ENCODE measurements around the gene NEK11.
A peak's percentile ranks its signal among the peaks of the same experiment; 100 is the strongest.
"Not testable (repeated sequence)": the region's sequence is repeated elsewhere in the genome, so short reads cannot be mapped to it uniquely, and the experiment has no call there.

NEK11 gene

DNA sequence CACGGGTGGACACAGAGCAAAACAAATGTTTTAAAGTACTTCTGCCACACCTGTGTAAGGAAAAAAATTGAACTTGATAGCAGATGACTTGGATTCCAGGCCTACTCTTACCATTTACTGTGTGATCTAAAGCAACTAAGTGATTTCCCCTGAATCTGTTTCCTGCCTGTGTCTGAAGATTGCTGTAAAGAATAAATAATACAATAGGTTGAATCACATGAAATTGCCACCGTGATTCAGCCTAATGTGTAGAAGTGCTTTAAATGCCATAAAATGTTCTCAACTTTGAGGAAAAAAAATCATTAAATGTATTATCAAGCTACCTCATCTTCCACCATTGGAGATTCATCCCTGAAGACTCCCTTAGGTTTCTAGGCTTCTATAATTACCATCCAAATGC, 327.3 kb downstream of the NEK11 start:
- DNase-seq (ENCODE audit: low read depth in 2 of 3, low spot score in 2 of 3), result no peak

DNA sequence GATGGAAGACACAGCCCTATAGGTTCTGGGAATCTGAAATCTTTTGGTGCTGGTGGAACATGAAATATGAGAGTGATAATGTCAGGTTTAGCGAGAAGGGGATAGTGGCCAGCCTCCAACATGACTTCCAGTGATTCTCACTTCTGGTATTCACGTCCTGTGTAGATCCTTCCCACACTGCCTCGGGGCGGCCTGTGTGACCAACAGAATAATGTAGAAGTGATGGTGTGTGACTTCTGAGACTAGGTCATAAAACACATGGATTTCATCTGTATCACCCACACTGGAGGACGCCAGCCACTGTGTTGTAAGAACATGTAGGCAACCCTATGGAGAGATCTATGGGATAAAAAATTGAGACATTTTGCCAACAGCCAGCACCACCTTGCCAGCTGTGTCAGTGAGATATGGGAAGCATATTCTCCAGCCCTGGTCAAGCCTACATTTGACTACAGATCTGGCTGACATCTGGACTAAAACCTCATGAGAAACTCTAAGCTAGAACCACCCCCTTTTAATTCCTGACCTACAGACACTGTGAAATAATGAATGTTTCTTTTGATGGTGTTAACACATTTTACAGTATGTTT, 329.4 kb downstream of the NEK11 start:
- no peak for DNase-seq (ENCODE audit: low read depth in 2 of 3, low spot score in 2 of 3)

DNA sequence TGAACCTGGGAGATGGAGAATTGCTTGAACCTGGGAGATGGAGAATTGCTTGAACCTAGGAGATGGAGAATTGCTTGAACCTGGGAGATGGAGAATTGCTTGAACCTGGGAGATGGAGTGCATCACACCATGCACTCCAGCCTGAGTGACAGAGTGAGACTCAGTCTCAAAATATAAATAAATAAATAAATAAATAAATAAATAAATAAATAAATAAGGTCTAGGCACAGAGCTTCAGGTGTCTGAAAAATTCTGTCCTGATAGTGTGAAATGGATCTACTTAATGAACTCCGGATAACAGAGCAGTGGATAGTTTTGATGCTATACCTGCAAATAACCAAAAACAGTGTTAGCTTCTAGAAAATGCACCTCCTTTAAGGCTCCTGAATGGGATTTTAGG, 330.6 kb downstream of the NEK11 start:
- DNase-seq (ENCODE audit: low read depth in 2 of 3, low spot score in 2 of 3), result no peak

DNA sequence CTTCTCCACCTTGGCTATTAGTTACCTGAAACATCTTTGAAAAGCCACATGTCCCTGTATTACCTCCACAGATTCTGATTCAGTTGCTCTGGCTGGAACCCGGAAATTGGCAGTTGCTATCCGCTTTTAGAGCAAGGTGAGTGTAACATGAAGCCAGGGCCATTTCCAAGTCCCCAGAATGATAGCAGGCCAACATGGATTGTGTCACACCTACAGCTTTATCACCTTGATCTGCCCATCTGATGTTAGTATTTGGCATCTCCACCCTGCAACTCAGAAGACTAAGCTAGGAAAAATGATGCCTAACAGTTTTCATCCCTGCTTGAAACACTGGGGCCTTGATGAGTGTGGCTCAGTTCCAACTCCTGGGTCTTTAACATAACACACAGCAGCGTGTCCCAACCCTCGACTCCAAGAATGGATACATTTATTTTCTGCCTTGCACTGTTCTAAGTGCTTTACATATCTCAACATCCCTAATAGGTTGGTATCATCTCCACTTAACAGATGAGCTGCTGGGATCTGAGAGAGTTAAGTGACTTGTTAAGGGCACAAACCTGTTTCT, 333.6 kb downstream of the NEK11 start:
- no peak for DNase-seq (ENCODE audit: low read depth in 2 of 3, low spot score in 2 of 3)

DNA sequence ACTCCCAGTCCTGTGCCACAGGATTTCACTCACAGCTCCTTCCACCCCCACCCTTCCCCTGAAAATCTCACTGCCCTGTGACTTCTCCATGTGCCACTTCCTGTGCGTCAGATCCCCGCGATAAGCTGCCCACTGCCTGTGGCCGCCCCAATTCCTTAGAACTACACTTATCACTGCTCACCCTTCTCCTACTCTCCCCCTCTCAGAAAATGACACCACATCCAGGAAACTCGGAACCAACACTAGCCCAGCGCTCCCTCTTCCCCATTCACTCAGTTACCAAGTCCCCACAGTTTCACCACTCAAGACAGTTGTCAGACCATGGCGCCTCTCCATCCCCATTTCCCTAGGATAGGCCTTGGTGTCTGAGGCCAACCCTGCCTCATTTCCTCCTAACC, 334.4 kb downstream of the NEK11 start:
- not testable (repeated sequence) for DNase-seq (ENCODE audit: low read depth in 2 of 3, low spot score in 2 of 3)

DNA sequence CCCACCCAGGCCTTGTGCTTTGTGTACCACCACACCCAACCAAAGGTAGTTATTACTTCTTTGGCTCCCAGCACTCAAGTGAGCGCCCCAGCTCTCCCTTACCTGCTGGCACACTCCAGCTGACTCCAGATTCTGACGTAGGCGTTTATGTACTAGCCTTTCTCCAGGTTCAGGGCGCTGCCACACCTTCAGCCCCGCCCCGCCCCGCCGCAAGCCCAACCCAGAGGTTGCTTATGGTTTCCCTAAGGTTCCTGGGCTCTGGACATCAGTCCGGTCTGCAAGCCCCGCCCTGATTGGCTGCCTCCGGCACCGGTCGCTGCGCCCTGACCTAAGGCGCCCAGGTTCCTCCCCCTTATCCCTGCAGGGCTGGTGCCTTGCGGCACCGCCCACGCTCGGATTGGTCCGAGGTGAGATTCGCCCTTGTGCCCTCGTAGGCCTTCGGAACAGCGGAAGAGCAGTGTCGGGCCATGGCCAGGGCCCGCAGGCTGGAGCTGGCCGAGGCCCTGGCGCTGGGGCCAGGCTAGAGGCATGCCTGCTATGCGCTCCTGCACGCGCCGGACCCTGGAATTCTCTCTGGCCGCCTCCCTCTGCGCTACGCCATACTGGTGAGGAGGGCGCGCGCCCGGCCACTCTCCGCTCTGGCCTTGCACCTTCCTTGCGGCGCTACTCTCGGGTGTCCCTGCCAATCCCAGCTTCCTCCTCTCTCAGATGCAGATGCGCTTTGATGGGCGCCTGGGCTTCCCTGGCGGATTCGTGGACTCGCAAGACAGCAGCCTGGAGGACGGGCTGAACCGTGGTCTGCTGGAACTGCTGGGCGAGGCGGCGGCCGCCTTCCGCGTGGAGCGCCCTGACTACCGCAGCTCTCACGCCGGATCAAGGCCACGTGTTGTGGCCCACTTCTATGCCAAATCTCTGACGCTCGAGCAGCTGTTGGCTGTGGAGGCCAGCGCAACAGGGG, 335.1 kb downstream of the NEK11 start:
- DNase-seq (ENCODE audit: low read depth in 2 of 3, low spot score in 2 of 3), result no peak

DNA sequence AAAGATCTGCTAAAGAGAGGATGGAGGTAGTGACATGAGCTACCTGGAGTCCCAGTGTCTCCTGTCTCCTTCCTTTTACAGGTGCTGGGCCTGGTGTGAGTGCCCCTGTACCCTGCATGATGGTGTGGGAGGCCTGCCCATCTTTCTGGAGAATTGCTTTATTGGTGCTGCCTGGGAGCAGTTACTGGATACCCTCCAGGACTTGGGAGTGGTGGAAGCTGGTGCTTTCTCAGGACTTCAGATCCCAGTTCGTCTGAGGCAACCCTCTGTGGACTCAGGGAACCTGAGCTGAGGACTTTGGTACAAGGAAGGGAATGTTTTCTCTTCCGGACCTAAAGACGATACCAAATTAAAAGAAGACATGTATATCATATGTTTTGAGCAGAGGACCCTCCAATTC, 336.6 kb downstream of the NEK11 start:
- no peak for DNase-seq (ENCODE audit: low read depth in 2 of 3, low spot score in 2 of 3)

DNA sequence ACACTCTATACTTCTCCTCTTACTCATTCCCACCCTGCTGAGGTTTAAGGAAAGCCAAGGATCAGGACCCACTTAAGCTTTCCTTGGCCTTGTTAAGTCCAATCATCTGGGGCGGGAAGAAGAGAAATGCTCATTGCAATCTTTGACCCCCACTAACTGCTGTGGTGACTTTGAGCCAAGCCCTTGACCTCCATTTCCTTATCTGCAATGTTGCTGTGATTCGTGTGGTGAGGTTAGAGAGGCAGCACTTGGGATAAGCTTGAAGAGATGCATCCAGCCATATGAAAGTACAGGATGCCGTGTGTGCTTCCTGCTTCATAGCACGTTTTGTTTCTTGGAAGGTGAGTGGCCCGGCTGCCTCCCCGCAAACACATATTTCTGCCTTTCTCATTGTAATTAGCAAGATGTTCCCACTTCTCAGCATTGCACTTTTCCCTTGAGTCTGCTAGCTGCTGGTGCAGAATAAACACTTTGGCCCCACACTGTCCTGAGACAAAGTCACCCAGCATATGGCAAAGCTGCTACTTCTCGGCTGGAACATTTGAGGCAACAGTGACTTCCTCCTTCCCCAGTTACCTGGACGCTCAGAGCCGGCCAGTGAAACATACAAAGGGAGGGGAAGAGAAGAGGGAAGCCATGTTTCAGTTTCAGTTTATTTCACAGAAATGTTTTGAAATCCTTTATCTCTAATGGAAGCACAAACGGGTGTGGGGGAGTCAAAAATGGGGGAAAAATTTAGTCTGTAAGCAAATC, 344.4 kb downstream of the NEK11 start:
- DNase-seq (ENCODE audit: low read depth in 2 of 3, low spot score in 2 of 3), result no peak

DNA sequence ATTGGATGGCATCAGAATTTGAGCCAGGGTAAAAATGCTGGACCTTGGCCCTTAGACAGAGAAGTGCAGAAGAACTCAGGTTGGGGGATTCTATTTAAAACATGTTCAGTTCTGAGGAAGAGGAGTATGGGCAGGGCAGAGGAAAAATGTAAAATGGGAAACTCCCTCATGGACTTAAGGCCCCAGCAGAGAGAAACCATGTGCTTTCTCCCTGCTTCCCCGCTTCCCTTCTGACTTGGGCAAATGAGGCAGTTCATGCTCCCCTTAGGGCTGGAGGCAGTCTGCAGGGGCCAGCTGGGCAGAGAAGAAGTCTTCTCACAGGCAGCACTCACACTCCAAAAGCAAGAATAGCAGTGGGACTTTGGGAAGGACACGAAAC, 345.0 kb downstream of the NEK11 start:
- DNase-seq (ENCODE audit: low read depth in 2 of 3, low spot score in 2 of 3), result no peak

DNA sequence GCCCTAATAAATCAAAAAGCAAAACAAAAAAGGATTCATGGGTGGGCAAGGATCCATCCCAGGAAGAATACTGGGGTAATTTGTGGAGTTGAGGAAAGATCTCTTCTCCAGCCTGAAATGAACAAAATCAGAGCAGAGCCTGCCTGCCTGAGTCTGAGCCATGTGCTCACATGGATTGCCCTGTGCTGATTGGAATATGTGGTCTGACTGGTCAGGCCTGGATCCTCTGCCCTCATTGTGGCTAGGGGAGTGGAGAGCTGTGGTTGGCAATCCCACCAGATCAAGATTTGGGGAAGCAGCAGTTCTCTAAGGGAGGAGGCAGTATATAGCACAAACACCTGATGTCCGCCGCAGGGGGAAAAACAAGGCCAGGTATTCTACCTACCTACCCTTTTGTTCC, 348.1 kb downstream of the NEK11 start:
- DNase-seq (ENCODE audit: low read depth in 2 of 3, low spot score in 2 of 3), result no peak

DNA sequence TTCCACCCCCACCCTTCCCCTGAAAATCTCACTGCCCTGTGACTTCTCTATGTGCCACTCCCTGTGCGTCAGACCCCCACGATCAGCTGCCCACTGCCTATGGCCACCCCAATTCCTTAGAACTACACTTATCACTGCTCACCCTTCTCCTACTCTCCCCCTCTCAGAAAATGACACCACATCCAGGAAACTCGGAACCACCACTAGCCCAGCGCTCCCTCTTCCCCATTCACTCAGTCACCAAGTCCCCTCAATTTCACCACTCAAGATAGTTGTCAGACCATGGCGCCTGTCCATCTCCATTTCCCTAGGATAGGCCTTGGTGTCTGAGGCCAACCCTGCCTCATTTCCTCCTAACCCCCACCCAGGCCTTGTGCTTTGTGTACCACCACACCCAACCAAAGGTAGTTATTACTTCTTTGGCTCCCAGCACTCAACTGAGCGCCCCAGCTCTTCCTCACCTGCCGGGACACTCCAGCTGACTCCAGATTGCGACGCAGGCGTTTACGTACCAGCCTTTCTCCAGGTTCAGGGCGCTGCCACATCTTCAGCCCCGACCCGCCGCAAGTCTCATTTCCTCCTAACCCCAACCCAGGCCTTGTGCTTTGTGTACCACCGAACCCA, 354.3 kb downstream of the NEK11 start:
- DNase-seq (ENCODE audit: low read depth in 2 of 3, low spot score in 2 of 3), result not testable (repeated sequence)

DNA sequence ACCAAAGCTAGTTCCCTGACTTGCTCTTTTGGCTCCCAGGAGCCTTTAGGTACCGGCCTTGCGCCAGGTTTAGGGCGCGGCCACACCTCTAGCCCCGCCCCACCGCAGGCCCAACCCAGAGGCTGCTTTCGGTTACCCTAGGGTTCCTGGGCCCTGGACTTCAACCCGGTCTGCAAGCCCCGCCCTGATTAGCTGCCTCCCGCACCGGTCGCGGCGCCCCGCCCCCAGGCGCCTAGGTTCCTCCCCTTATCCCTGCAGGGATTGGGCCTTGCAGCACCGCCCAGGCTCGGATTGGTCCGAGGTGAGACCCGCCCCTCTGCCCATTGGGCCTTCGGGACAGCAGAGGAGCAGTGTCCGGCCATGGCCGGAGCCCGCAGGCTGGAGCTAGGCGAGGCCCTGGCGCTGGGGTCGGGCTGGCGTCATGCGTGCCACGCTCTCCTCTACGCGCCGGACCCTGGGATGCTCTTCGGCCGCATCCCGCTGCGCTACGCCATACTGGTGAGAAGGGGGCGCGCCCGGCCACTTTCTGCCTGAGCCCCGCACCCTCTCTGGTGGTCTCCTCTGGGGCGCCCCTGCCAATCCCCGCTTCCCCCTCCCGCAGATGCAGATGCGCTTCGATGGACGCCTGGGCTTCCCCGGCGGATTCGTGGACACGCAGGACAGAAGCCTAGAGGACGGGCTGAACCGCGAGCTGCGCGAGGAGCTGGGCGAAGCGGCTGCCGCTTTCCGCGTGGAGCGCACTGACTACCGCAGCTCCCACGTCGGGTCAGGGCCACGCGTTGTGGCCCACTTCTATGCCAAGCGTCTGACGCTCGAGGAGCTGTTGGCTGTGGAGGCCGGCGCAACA, 355.0 kb downstream of the NEK11 start, which contains the start of gene NUDT16:
NUDT16 (plus strand) TSS at position 330 of the 847 bp plus-strand sequence; CDS start at position 361, 31 bp downstream.
- peak; percentile 84 to 94 (median 84) for DNase-seq (ENCODE audit: low read depth in 2 of 3, low spot score in 2 of 3)

DNA sequence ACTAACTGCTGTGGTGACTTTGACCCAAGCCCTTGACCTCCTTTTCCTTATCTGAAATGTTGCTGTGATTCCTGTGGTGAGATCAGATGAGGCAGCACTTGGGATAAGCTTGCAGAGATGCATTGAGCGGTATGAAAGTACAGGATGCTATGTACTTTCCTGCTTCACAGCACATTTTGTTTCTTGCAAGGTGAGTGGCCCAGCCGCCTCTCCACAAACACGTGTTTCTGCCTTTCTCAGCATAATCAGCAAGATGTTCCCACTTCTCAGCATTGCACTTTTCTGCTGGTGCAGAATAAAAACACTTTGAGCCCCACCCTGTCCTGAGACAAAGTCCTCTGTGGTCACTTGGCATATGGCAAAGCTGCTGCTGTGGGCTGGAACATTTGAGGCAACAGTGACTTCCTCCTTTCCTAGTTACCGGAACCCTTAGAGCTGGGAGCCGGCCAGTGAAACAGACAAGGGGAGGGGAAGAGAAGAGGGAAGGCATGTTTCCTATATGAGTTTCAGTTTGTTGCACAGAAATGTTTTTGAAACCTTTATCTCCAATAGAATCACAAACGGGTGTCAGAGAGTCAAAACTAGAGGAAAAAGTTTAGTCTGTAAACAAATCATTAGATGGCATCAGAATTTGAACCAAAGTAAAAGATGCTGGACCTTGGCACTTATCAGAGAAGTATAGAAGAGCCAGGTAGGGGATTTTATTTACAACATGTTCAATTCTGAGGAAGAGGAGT, 359.9 kb downstream of the NEK11 start:
- DNase-seq (ENCODE audit: low read depth in 2 of 3, low spot score in 2 of 3), result no peak

DNA sequence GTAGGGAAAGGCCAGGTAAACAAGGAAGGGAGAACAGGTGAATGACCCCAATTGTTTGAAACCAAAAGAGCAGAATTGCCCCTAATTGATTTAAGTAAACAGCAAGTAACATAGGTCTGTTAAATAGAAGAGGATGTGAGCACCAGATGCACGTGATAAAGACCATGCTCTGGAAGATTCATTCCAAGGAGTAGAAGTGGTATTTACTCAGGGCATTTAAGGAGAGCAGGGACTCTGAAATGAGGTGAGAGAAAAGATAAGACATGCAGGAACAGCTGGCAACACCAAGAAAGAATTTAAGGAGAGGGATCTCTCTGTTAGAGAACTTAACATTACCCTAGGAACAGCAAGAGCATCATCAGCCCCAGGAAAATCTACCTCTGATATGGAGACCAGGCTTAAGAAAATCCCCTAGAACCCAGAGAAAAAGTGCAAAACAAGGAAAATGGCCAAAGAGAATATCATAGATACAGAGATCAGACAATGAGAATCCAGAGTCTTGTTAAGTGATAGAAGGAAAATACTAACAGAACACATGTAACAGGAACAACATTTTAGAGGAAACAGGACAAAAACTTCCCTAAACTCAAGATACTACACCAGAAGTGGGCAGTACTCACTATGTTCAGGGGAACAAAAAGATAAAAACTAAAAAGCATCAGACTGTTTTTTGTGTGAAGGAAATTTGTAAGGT, 361.3 kb downstream of the NEK11 start:
- DNase-seq (ENCODE audit: low read depth in 2 of 3, low spot score in 2 of 3), result no peak

DNA sequence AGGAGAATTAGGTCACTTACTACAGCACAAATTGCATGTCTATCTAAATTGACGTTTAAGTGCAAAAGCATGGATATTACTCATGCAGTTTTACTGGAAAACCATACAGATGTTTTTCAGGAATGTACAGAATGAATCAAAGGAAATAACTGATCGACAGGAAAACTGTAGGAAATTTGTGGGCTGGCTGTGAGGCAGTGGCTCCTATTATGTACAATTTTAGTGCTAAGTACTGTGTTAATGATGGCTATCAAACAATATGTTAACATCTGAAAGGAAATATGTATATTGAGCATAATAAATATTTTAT, 361.8 kb downstream of the NEK11 start:
- no peak for DNase-seq (ENCODE audit: low read depth in 2 of 3, low spot score in 2 of 3)

DNA sequence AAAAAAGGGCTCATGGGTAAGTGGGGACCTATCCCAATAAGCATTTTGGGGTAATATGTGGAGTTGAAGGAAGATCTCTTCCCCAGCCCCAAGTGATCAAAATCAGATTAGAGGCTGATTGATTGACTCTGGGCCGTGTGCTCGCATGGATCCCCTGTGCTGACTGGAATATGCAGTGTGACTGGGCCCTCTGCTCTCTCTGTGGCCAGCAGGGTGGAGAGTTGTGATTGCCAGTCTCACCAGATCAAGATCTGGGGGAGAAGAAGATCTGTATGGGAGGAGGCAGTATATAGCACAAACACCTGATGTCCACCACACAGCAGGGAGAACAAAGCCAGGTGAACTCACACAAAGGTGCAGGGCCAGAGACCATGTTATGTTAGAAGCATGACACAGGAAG, 363.7 kb downstream of the NEK11 start:
- no peak for DNase-seq (ENCODE audit: low read depth in 2 of 3, low spot score in 2 of 3)

DNA sequence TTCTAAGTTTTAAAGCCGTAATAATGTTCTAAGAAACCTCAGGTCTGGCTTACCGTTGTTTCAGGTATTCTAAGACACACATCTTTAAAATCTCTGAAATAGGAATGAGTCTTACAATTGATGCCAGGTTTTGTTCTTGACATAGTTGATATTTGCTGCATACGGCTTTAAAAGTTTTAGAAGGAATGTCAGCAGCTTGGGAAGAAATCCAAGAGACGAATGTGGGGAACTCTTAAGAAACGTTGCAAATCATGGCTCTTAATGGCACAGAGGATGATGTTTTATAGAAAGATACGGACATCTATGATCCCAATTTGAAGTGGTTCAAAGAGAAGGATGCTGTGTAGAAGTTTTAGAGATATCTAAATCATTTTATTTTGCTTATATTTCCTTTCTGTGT, 366.4 kb downstream of the NEK11 start:
- no peak for DNase-seq (ENCODE audit: low read depth in 2 of 3, low spot score in 2 of 3)

DNA sequence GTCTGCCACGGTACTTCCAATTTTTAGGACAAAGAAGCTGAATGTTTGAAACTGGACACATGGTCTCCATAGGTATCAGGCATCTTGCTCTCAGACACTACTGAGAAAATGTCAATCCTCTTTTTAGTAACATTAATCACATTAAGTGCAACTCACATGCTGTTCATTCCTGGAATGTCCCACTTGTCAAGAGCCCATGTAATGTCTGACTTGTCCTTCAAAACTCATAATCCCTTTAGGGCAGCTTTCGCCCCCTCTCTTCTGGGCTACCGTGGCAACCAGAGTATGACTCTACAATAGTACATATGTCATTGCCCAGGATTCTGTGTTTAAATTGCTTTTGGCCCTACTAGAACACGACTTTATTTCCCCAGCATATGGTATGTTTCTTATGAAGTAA, 367.2 kb downstream of the NEK11 start:
- DNase-seq (ENCODE audit: low read depth in 2 of 3, low spot score in 2 of 3), result no peak

DNA sequence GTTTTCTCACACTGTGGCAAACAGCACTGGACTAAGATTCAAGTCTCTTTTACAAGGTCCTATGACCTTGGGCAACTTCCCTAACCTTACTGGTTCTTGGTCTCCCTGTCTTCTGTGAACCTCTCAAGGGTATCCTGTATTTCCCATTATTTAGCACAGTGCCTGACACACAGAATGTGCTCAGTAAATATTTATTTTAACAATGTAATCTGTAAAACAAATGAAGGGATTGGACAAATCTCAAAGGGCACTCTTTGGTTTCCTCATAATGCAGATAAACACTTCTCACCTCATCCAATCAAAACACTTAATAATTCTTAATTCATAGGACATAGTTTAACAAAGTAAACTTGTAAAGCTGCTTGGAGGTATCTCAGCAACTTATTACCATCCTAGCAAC, 367.7 kb downstream of the NEK11 start:
- DNase-seq (ENCODE audit: low read depth in 2 of 3, low spot score in 2 of 3), result no peak
